GM18507 (cell line): ENCODE measurements around the gene PLEKHH2.

Source experiments
- DNase-seq: peaks from one replicate; pipeline ENCODE4 v3.0.0; 2011; ENCODE audit warnings: low read depth; ENCODE audit not compliant: insufficient read length; ENCODE audit errors: extremely low spot score
- FAIRE-seq: peaks from 2 replicates; lab custom pipeline; 2011; peaks lifted over from hg19 to GRCh38; lab: Jason Lieb, UNC

The PLEKHH2 gene

GRCh38 chr2:43794956-43795355 is 157.9 kb downstream of the PLEKHH2 start:
- FAIRE-seq (no peak), DNase-seq (no peak)

- FAIRE-seq (no peak), DNase-seq (no peak)
These were observed 159.1 kb downstream of the PLEKHH2 start for GRCh38 chr2:43796206-43796605.

GRCh38 chr2:43798300-43798699 is 161.2 kb downstream of the PLEKHH2 start:
- DNase-seq = no peak
- peak; percentile 55 for FAIRE-seq

- no peak for FAIRE-seq
- DNase-seq = no peak
These were observed 163.8 kb downstream of the PLEKHH2 start for GRCh38 chr2:43800894-43801293.

GRCh38 chr2:43802135-43802534 is 165.1 kb downstream of the PLEKHH2 start:
- no peak for DNase-seq
- FAIRE-seq = no peak

GRCh38 chr2:43803113-43803512 is 166.1 kb downstream of the PLEKHH2 start:
- DNase-seq (no peak), FAIRE-seq (no peak)

GRCh38 chr2:43806719-43807031 is 169.6 kb downstream of the PLEKHH2 start:
- FAIRE-seq (no peak), DNase-seq (no peak)

GRCh38 chr2:43810452-43810851 is 173.4 kb downstream of the PLEKHH2 start:
- FAIRE-seq = no peak
- DNase-seq = no peak

- no peak for FAIRE-seq
These were observed 173.8 kb downstream of the PLEKHH2 start for GRCh38 chr2:43810888-43811287.

GRCh38 chr2:43812006-43812405 is 174.9 kb downstream of the PLEKHH2 start:
- FAIRE-seq (no peak), DNase-seq (no peak)

More at GRCh38 chr2:43810888-43811287, 173.8 kb downstream of the PLEKHH2 start:
- no peak for DNase-seq

- FAIRE-seq = no peak
- no peak for DNase-seq
These were observed 175.9 kb downstream of the PLEKHH2 start for GRCh38 chr2:43812947-43813346.

- FAIRE-seq = no peak
- no peak for DNase-seq
These were observed 177.7 kb downstream of the PLEKHH2 start for GRCh38 chr2:43814711-43815110.
